Osteocyte (in vitro differentiated cells): Measurements from ENCODE around the gene AEN. TPM values are rescaled to one million over a fixed set of nuclear protein-coding genes. Genes with fewer than 3 reads are reported as not detected.

Experiments used
- DNase-seq: peaks from one replicate; pipeline ENCODE4 v3.0.0; 2021; ENCODE audit warnings: mixed read lengths; ENCODE audit not compliant: unreplicated experiment; ENCODE audit errors: extremely low spot score
- H3K27ac Mint-ChIP-seq: one replicate; pipeline ENCODE4 v1.8.0; 2021; ENCODE audit warnings: mild to moderate bottlenecking, mixed read lengths; ENCODE audit not compliant: unreplicated experiment
- H3K27me3 Mint-ChIP-seq: one replicate; pipeline ENCODE4 v1.8.0; 2021; ENCODE audit warnings: mixed read lengths; ENCODE audit not compliant: unreplicated experiment
- H3K36me3 Mint-ChIP-seq: one replicate; pipeline ENCODE4 v1.8.0; 2021; ENCODE audit warnings: mixed read lengths; ENCODE audit not compliant: unreplicated experiment
- H3K4me1 Mint-ChIP-seq: one replicate; pipeline ENCODE4 v1.8.0; 2021; ENCODE audit warnings: mixed read lengths; ENCODE audit not compliant: unreplicated experiment
- H3K4me3 Mint-ChIP-seq: one replicate; pipeline ENCODE4 v1.8.0; 2021; ENCODE audit warnings: mild to moderate bottlenecking, moderate library complexity, mixed read lengths; ENCODE audit not compliant: unreplicated experiment
- H3K9me3 Mint-ChIP-seq: one replicate; pipeline ENCODE4 v1.8.0; 2021; ENCODE audit warnings: mixed read lengths; ENCODE audit not compliant: unreplicated experiment
- CTCF ChIP-seq: fragments of 200-600 bp; sonication (generic); IDR thresholded peaks from 2 replicates; pipeline ENCODE4 v1.5.0; 2021; ENCODE audit warnings: antibody characterized with exemption, mild to moderate bottlenecking, moderate library complexity
- total RNA-seq: library from RNA; stranded (reverse); gene quantifications from 2 replicates; pipeline ENCODE4 v1.2.1, GENCODE V29; 2021

The AEN gene
- total RNA-seq, 1 donor from 2014 or later: 25.1 TPM

- Mint-ChIP-seq H3K4me1 (peaks cover 14% of the 10 kb centered on the region), H3K4me3 (no peak overlapping the region), H3K36me3 (no peaks in the 10 kb centered on the region), H3K9me3 (no peaks in the 10 kb centered on the region), H3K27ac (no peak overlapping the region), H3K27me3 (peaks cover 76% of the 10 kb centered on the region)
- no peak for DNase-seq
- no peak for TF ChIP-seq CTCF
Observed at GRCh38 chr15:88604381-88605188, 16.6 kb upstream of the AEN start.

GRCh38 chr15:88605189-88606069, 15.7 kb upstream of the AEN start:
- Mint-ChIP-seq H3K4me3 (no peak overlapping the region), H3K27me3 (peaks cover 80% of the 10 kb centered on the region), H3K9me3 (no peaks in the 10 kb centered on the region), H3K4me1 (peaks cover 14% of the 10 kb centered on the region), H3K36me3 (no peaks in the 10 kb centered on the region), H3K27ac (no peak overlapping the region)
- DNase-seq: no peak
- no peak for TF ChIP-seq CTCF

GRCh38 chr15:88606070-88606794, 14.9 kb upstream of the AEN start:
- no peaks in the 10 kb centered on the region for H3K36me3 Mint-ChIP-seq
- H3K4me1 Mint-ChIP-seq: peaks cover 14% of the 10 kb centered on the region
- H3K27ac Mint-ChIP-seq: no peak overlapping the region
- TF ChIP-seq CTCF: no peak
- no peak overlapping the region for H3K4me3 Mint-ChIP-seq
- DNase-seq: no peak
- peaks cover 84% of the 10 kb centered on the region for H3K27me3 Mint-ChIP-seq
- no peaks in the 10 kb centered on the region for H3K9me3 Mint-ChIP-seq

- Mint-ChIP-seq H3K27me3 (peaks cover 82% of the 10 kb centered on the region), H3K4me1 (peaks cover 18% of the 10 kb centered on the region), H3K9me3 (no peaks in the 10 kb centered on the region), H3K36me3 (no peaks in the 10 kb centered on the region), H3K4me3 (no peak overlapping the region), H3K27ac (no peak overlapping the region)
- no peak for DNase-seq
- no peak for TF ChIP-seq CTCF
Observed at GRCh38 chr15:88607951-88608350, 13.2 kb upstream of the AEN start.
